GM12878 (cell line): ENCODE results near the gene BPGM. TPM values are rescaled to one million over a fixed set of nuclear protein-coding genes. Genes with fewer than 3 reads are reported as not detected.

ENCODE experiments used
- ATAC-seq: fragments of 200-7000 bp; cut with Tn5 transposase; 3 replicates; pipeline ENCODE4 v1.9.1; 2020; ENCODE audit warnings: mild to moderate bottlenecking, moderate library complexity
- BruUV-seq: library from RNA; stranded (reverse); fragments of 400-500 nt; replicated peaks from 2 replicates; lab custom pipeline; 2021; lab: Mats Ljungman, UMichigan
- CTCF ChIA-PET: fragments of 300-600 bp; sonication (Branson Sonifier 250); formaldehyde crosslinking; extraction: SDS; loops from one replicate; lab custom pipeline; 2021; ENCODE audit warnings: inconsistent platforms; lab: Yijun Ruan, JAX
- POLR2A ChIA-PET: fragments of 350-600 bp; formaldehyde crosslinking; extraction: SDS; loops from one replicate; lab custom pipeline; 2021; ENCODE audit warnings: inconsistent platforms; lab: Charles Lee
- RAD21 ChIA-PET: fragments of 300-600 bp; sonication (Branson Sonifier 250); formaldehyde crosslinking; loops from one replicate; lab custom pipeline; 2023; ENCODE audit warnings: antibody characterized with exemption; ENCODE audit not compliant: unreplicated experiment; lab: Charles Lee
- SMC1A ChIA-PET: fragments of 300-600 bp; sonication (Branson Sonifier 250); formaldehyde crosslinking; loops from one replicate; lab custom pipeline; 2023; ENCODE audit not compliant: unreplicated experiment, uncharacterized antibody; lab: Charles Lee
- DNase-seq: peaks from one replicate; pipeline ENCODE4 v3.0.0-alpha.2; 2011; ENCODE audit warnings: low read depth, low spot score
- FAIRE-seq: peaks from 3 replicates; lab custom pipeline; 2011; peaks lifted over from hg19 to GRCh38; lab: Jason Lieb, UNC
- H2AFZ ChIP-seq: 2 replicates; pipeline ENCODE4 v1.6.0; 2011; ENCODE audit warnings: low read depth, low read length, control low read depth; ENCODE audit not compliant: control insufficient read depth
- H3K27ac ChIP-seq: 2 replicates; pipeline ENCODE4 v1.5.1; 2011; ENCODE audit warnings: control low read depth; ENCODE audit not compliant: control insufficient read depth, insufficient read depth
- H3K27me3 ChIP-seq, 2 experiments: replicated peaks in 1 of 2; 2 replicates each; pipeline versions ENCODE4 v1.6.0 to v1.6.1; 2011; ENCODE audit warnings: low read length in 1 of 2; ENCODE audit not compliant: control insufficient read depth in 2 of 2, insufficient read depth in 2 of 2
- H3K36me3 ChIP-seq, 2 experiments: 2 replicates each; pipeline ENCODE4 v1.5.1; 2011; ENCODE audit warnings: low read length in 1 of 2; ENCODE audit not compliant: control insufficient read depth in 2 of 2, insufficient read depth in 2 of 2
- H3K4me1 ChIP-seq: 2 replicates; pipeline ENCODE4 v1.6.1; 2011; ENCODE audit warnings: mild to moderate bottlenecking, low read length, moderate library complexity, mixed read lengths; ENCODE audit not compliant: control insufficient read depth, insufficient read depth
- H3K4me2 ChIP-seq: 2 replicates; pipeline ENCODE4 v1.6.0; 2011; ENCODE audit warnings: control low read depth; ENCODE audit not compliant: control insufficient read depth, insufficient read depth
- H3K4me3 ChIP-seq: fragments of 200-600 bp; sonication (generic); 2 replicates; pipeline ENCODE4 v1.5.1; 2016
- H3K79me2 ChIP-seq: 2 replicates; pipeline ENCODE4 v1.6.0; 2011; ENCODE audit warnings: low read length; ENCODE audit not compliant: control insufficient read depth, insufficient read depth
- H3K9ac ChIP-seq: 2 replicates; pipeline ENCODE4 v1.8.0; 2011; ENCODE audit warnings: low read length, control low read depth, mixed read lengths; ENCODE audit not compliant: control insufficient read depth, insufficient read depth
- H3K9me3 ChIP-seq: replicated peaks from 3 replicates; pipeline ENCODE4 v1.5.1; 2011; ENCODE audit warnings: mild to moderate bottlenecking, low read length; ENCODE audit not compliant: control insufficient read depth, insufficient read depth
- H4K20me1 ChIP-seq: 2 replicates; pipeline ENCODE4 v1.6.0; 2011; ENCODE audit not compliant: control insufficient read depth, insufficient read depth
- CBFB ChIP-seq: IDR thresholded peaks from 2 replicates; pipeline ENCODE4 v1.6.1; 2016; ENCODE audit warnings: antibody characterized with exemption, low read depth
- CHD2 ChIP-seq: IDR thresholded peaks from 2 replicates; pipeline ENCODE4 v1.6.1; 2011; ENCODE audit warnings: low read depth, low read length, improper control_type of control experiment, borderline replicate concordance
- EGR1 ChIP-seq, 2 experiments: IDR thresholded peaks; 1 replicate in 1 of 2; 2 replicates in 1 of 2; pipeline ENCODE4 v1.6.1; 2011 to 2012; ENCODE audit warnings: low read depth in 2 of 2, low read length in 2 of 2, borderline replicate concordance in 1 of 2, mild to moderate bottlenecking in 1 of 2, moderate library complexity in 1 of 2
- FOS ChIP-seq: IDR thresholded peaks from 3 replicates; pipeline ENCODE4 v1.6.1; 2011; ENCODE audit warnings: borderline replicate concordance; ENCODE audit not compliant: insufficient read length; ENCODE audit errors: extremely low read depth
- GATAD2B ChIP-seq: fragments of 450-650 bp; conservative IDR thresholded peaks from 2 replicates; pipeline ENCODE4 v1.6.1; 2017; ENCODE audit warnings: low read depth, mild to moderate bottlenecking, moderate library complexity
- JUND ChIP-seq: IDR thresholded peaks from 2 replicates; pipeline ENCODE4 v1.6.1; 2012; ENCODE audit warnings: low read depth, mild to moderate bottlenecking, low read length, improper control_type of control experiment, moderate library complexity
- KLF5 ChIP-seq: fragments of 450-650 bp; IDR thresholded peaks from 2 replicates; pipeline ENCODE4 v1.6.1; 2014; ENCODE audit warnings: mild to moderate bottlenecking; ENCODE audit not compliant: partially characterized antibody
- NFIC ChIP-seq: IDR thresholded peaks from 2 replicates; pipeline ENCODE4 v1.6.1; 2012; ENCODE audit warnings: low read depth, mild to moderate bottlenecking, inconsistent platforms, low read length, moderate library complexity
- POLR2AphosphoS5 ChIP-seq: IDR thresholded peaks from 2 replicates; pipeline ENCODE4 v1.6.1; 2011; ENCODE audit warnings: mild to moderate bottlenecking, low read length, inconsistent platforms
- SREBF2 ChIP-seq: IDR thresholded peaks from 2 replicates; pipeline ENCODE4 v1.6.1; 2012; ENCODE audit warnings: mild to moderate bottlenecking, low read length
- TCF12 ChIP-seq: IDR thresholded peaks from 2 replicates; pipeline ENCODE4 v1.6.1; 2011; ENCODE audit warnings: low read depth, mild to moderate bottlenecking, low read length
- TCF7 ChIP-seq: IDR thresholded peaks from 2 replicates; pipeline ENCODE4 v1.6.1; 2014; ENCODE audit warnings: antibody characterized with exemption, borderline replicate concordance
- ZNF217 ChIP-seq: fragments of 450-650 bp; IDR thresholded peaks from 2 replicates; pipeline ENCODE4 v1.6.1; 2017; ENCODE audit warnings: antibody characterized with exemption, mild to moderate bottlenecking
- WGBS: methylation state at CpG from one replicate; pipeline ENCODE4 v1.1.6; 2016; ENCODE audit warnings: low lambda C conversion rate; ENCODE audit not compliant: insufficient replicate concordance, insufficient coverage; ENCODE audit errors: missing lambda C conversion rate; 5-methylcytosine and 5-hydroxymethylcytosine counted together
- in situ Hi-C: fragments of 300-500 bp; cut with MboI; formaldehyde crosslinking; loops from 9 replicates; pipeline ENCODE4 v1.14.3; 2018; ENCODE audit warnings: mixed read lengths
- intact Hi-C: fragments of 100-400 bp; cut with micrococcal nuclease; formaldehyde crosslinking; loops from one replicate; pipeline ENCODE4 v1.14.2; 2022; ENCODE audit not compliant: unreplicated experiment
- polyA plus RNA-seq, 11 experiments: library from polyadenylated mRNA; depleted of rRNA in 4 of 11; unstranded in 6 of 11; stranded (reverse) in 5 of 11; fragments of >200 nt; fragmentation: Nextera tagmentation in 4 of 11; fragmentation: Illumina TruSeq in 1 of 11; extraction: Ambion mirVana in 4 of 11; extraction: Trizol in 1 of 11; gene quantifications; 1 replicate in 1 of 11; 2 replicates in 10 of 11; pipeline versions ENCODE4 v1.2.1 to v1.2.3, GENCODE V29; 2011 to 2016; ENCODE audit warnings: inconsistent platforms in 2 of 11, missing spikeins in 2 of 11, low read depth in 1 of 11
- total RNA-seq, 4 experiments: library from RNA; depleted of rRNA in 3 of 4; stranded (reverse); fragments of >200 nt in 3 of 4; fragmentation: Illumina TruSeq in 1 of 4; extraction: Trizol in 1 of 4; gene quantifications; 2 replicates each; pipeline versions ENCODE4 v1.2.1 to v1.2.3, GENCODE V29; 2013 to 2021
- TF ChIP-seq, protein P1 (sequence below): fragments of 450-650 bp; IDR thresholded peaks from 2 replicates; pipeline ENCODE4 v1.6.1; 2018; ENCODE audit warnings: borderline replicate concordance, mild to moderate bottlenecking; ENCODE audit not compliant: partially characterized antibody
- TF ChIP-seq, protein P2 (sequence below): IDR thresholded peaks from 2 replicates; pipeline ENCODE4 v1.6.1; 2011; ENCODE audit warnings: low read depth, low read length, improper control_type of control experiment, borderline replicate concordance
- TF ChIP-seq, protein P3 (sequence below): IDR thresholded peaks from 2 replicates; pipeline ENCODE4 v1.6.1; 2011; ENCODE audit warnings: low read depth, mild to moderate bottlenecking, low read length, moderate library complexity, borderline replicate concordance; ENCODE audit errors: extremely low read depth
- TF ChIP-seq, protein P4 (sequence below): fragments of 150-350 bp; IDR thresholded peaks from 2 replicates; pipeline ENCODE4 v1.6.1; 2014; ENCODE audit warnings: mild to moderate bottlenecking, low read depth, low read length

The BPGM gene
- total and polyA plus RNA-seq, 10 of the 15 experiments (the other 5 are each of a cell fraction or from before 2014, with no cell fraction given): 9.0 to 20.1 (median 15.2) TPM

DNA sequence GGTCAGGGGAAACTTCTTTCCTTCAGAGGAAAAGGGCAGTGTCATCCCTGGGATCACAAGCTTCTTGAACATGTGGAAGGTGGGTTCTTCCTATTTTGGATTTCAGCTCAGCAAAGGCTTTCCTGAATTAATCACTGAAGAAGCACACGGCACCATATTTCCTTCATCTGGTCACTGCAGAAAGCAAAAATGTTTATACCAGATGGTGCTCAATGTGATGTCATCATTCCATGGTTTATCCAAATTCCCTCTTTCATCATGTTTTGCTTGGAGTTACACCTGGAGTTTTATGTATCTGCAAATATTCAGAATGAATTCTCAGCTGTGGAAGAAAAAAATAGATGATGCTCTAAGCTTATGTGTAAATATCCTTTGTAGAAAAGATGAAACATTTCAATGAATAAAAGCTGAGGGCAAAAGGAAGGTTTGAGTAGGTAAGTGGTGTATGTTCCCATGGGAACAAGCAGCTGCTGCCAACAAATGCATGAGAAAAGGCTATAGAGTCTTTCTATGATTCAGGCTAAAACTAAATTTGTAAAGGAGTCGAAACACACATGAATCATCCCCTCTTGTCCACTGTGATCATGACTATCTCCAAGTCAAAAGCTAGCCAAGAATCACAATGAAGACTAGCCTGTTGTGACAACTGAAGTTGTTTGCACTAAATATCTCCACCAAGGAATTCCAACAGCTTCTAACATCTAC, 26.9 kb upstream of the BPGM start (continued):
- TF ChIP-seq, protein P1, sequence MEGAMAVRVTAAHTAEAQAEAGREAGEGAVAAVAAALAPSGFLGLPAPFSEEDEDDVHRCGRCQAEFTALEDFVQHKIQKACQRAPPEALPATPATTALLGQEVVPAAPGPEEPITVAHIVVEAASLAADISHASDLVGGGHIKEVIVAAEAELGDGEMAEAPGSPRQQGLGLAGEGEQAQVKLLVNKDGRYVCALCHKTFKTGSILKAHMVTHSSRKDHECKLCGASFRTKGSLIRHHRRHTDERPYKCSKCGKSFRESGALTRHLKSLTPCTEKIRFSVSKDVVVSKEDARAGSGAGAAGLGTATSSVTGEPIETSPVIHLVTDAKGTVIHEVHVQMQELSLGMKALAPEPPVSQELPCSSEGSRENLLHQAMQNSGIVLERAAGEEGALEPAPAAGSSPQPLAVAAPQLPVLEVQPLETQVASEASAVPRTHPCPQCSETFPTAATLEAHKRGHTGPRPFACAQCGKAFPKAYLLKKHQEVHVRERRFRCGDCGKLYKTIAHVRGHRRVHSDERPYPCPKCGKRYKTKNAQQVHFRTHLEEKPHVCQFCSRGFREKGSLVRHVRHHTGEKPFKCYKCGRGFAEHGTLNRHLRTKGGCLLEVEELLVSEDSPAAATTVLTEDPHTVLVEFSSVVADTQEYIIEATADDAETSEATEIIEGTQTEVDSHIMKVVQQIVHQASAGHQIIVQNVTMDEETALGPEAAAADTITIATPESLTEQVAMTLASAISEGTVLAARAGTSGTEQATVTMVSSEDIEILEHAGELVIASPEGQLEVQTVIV: no peak
- no peak for TF ChIP-seq GATAD2B
- no peak for TF ChIP-seq JUND
- no peak for TF ChIP-seq KLF5
- TF ChIP-seq, protein P2, sequence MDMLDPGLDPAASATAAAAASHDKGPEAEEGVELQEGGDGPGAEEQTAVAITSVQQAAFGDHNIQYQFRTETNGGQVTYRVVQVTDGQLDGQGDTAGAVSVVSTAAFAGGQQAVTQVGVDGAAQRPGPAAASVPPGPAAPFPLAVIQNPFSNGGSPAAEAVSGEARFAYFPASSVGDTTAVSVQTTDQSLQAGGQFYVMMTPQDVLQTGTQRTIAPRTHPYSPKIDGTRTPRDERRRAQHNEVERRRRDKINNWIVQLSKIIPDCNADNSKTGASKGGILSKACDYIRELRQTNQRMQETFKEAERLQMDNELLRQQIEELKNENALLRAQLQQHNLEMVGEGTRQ: no peak
- TF ChIP-seq NFIC: no peak
- no peak for TF ChIP-seq TCF7

DNA sequence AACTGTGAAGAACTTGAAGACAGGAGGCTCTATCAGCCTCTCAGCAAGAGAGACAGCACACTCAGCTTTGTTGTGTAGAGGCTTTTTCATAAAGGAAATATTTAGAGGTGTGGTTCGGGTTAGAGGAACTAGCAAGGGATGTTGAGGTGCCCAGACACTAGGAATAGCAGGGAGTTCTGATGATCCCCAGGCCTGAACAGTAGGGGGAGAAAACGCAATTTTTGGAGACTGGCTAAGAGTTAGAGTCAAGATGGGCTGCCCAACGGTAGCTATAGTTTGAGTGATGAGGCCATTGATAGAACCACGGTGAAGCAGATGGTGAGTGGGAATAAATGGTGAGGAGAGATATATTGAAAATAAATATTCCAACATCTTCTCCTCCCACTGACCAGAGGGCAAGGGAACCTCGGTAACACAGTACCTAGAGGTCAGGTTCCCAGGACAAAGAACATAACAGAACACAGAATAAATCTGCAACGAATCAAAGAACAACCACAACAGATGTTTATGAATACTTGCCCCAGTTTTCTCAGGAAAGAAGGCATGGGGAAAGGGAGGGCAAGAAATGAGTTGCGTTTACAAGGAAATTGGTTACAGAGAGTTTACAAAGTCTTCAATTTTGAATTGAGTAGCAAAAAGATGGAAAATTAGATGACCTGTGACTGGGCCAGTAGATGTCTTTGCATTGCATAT, 24.2 kb upstream of the BPGM start:
- H3K27ac ChIP-seq: no peak overlapping the region
- H3K36me3 ChIP-seq: no peaks in the 10 kb centered on the region
- POLR2A ChIA-PET: no interaction called here
- FAIRE-seq (no peak), ATAC-seq (no peak), DNase-seq (no peak)
- no peaks in the 10 kb centered on the region for H3K79me2 ChIP-seq
- CTCF ChIA-PET: interaction anchor here (1.3 to 3.6 kb wide), 4 partner anchors 10 to 190 kb away, joined by 3 to 19 read pairs (median 4); no protein-coding TSS in a partner anchor
- H4K20me1 ChIP-seq: no peaks in the 10 kb centered on the region
- RAD21 ChIA-PET: no interaction called here
- BruUV-seq: no TSS peak
- in situ Hi-C loops (no loop called here), intact Hi-C loops (no loop called here)
- peaks cover 0 to under 1% of the 10 kb centered on the region in 2 experiments; a peak in 2 of 4 replicates for H3K27me3 ChIP-seq
- H3K4me3 ChIP-seq: no peak overlapping the region
- no peaks in the 10 kb centered on the region for H3K4me1 ChIP-seq
- SMC1A ChIA-PET: no interaction called here
- no peak overlapping the region for H3K4me2 ChIP-seq
- H3K9ac ChIP-seq: no peak overlapping the region
- no peak overlapping the region for H2AFZ ChIP-seq
- 33% methylated on average over 7 of the region's 7 CpGs for WGBS
- no peaks in the 10 kb centered on the region for H3K9me3 ChIP-seq
- no peak for TF ChIP-seq CHD2
- no peak for TF ChIP-seq POLR2AphosphoS5
- no peak for TF ChIP-seq ZNF217
- no peak for TF ChIP-seq EGR1 (IDR thresholded peaks at IDR 0.05; ENCODE audit: borderline replicate concordance in 1 of 2, low read depth in 2 of 2, low read length in 2 of 2)
- TF ChIP-seq, protein P3, sequence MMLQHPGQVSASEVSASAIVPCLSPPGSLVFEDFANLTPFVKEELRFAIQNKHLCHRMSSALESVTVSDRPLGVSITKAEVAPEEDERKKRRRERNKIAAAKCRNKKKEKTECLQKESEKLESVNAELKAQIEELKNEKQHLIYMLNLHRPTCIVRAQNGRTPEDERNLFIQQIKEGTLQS: no peak
- no peak for TF ChIP-seq SREBF2
- TF ChIP-seq CBFB: no peak
- TF ChIP-seq, protein P4, sequence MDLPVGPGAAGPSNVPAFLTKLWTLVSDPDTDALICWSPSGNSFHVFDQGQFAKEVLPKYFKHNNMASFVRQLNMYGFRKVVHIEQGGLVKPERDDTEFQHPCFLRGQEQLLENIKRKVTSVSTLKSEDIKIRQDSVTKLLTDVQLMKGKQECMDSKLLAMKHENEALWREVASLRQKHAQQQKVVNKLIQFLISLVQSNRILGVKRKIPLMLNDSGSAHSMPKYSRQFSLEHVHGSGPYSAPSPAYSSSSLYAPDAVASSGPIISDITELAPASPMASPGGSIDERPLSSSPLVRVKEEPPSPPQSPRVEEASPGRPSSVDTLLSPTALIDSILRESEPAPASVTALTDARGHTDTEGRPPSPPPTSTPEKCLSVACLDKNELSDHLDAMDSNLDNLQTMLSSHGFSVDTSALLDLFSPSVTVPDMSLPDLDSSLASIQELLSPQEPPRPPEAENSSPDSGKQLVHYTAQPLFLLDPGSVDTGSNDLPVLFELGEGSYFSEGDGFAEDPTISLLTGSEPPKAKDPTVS: no peak
- no peak for TF ChIP-seq FOS
- no peak for TF ChIP-seq TCF12
